WTC11 (cell line): ENCODE data around the gene CCDC175.

ENCODE experiments used
- AR ChIP-seq: fragments of 250-450 bp; sonication (Bioruptor Pico); IDR thresholded peaks from 2 replicates; pipeline ENCODE4 v1.9.0; 2021; ENCODE audit warnings: mild to moderate bottlenecking
- ATF2 ChIP-seq: sonication (generic); formaldehyde crosslinking; IDR thresholded peaks from 2 replicates; pipeline ENCODE4 v1.8.1; 2022; ENCODE audit warnings: low read depth, missing genetic modification reagents, borderline replicate concordance
- ATF3 ChIP-seq: sonication (generic); formaldehyde crosslinking; conservative IDR thresholded peaks from 2 replicates; pipeline ENCODE4 v1.8.1; 2022; ENCODE audit warnings: mild to moderate bottlenecking, missing genetic modification reagents
- CREM ChIP-seq: sonication (generic); formaldehyde crosslinking; IDR thresholded peaks from 2 replicates; pipeline ENCODE4 v1.8.1; 2022; ENCODE audit warnings: mild to moderate bottlenecking, missing genetic modification reagents, moderate library complexity
- CTCF ChIP-seq: fragments of 200-600 bp; IDR thresholded peaks from 2 replicates; pipeline ENCODE4 v1.8.0; 2022; ENCODE audit warnings: antibody characterized with exemption
- ESRRA ChIP-seq: sonication (generic); formaldehyde crosslinking; IDR thresholded peaks from 2 replicates; pipeline ENCODE4 v1.8.1; 2022; ENCODE audit warnings: mild to moderate bottlenecking, missing genetic modification reagents, borderline replicate concordance
- FOXP1 ChIP-seq: sonication (generic); formaldehyde crosslinking; IDR thresholded peaks from 2 replicates; pipeline ENCODE4 v1.8.0; 2022; ENCODE audit warnings: missing genetic modification reagents, mild to moderate bottlenecking, moderate library complexity, borderline replicate concordance
- GABPB1 ChIP-seq: sonication (generic); formaldehyde crosslinking; IDR thresholded peaks from 2 replicates; pipeline ENCODE4 v1.8.1; 2023; ENCODE audit warnings: mild to moderate bottlenecking, missing genetic modification reagents
- KAT7 ChIP-seq: sonication (generic); formaldehyde crosslinking; IDR thresholded peaks from 2 replicates; pipeline ENCODE4 v1.8.1; 2023; ENCODE audit warnings: missing genetic modification reagents, mild to moderate bottlenecking, borderline replicate concordance
- USF1 ChIP-seq: sonication (generic); formaldehyde crosslinking; IDR thresholded peaks from 2 replicates; pipeline ENCODE4 v1.8.0; 2022; ENCODE audit warnings: mild to moderate bottlenecking, missing genetic modification reagents
- ZNF512 ChIP-seq: sonication (generic); formaldehyde crosslinking; IDR thresholded peaks from 2 replicates; pipeline ENCODE4 v1.8.1; 2022; ENCODE audit warnings: missing genetic modification reagents, borderline replicate concordance

GRCh38 chr14:59532419-59532818 lies 44.2 kb downstream of the CCDC175 start:
- TF ChIP-seq ATF3 (CRISPR knock-in tag) (no peak), CREM (no peak), CTCF (no peak), FOXP1 (CRISPR knock-in tag) (no peak), KAT7 (no peak), ZNF512 (no peak), AR (CRISPR knock-in tag) (no peak), USF1 (CRISPR knock-in tag) (no peak), ESRRA (CRISPR knock-in tag) (no peak), GABPB1 (CRISPR knock-in tag) (no peak), ATF2 (CRISPR knock-in tag) (no peak)
